Measurements from ENCODE around the gene MYL6.
"Not testable (repeated sequence)": the region's sequence is repeated elsewhere in the genome, so short reads cannot be mapped to it uniquely, and the experiment has no call there.

Gene MYL6

GRCh38 chr12:56158029-56158925 lies at the start of gene MYL6:
MYL6 (plus strand) TSS chr12:56158359; CDS start chr12:56158402, 43 bp downstream.
- DNase-seq, result peak; percentile 94

- DNase-seq, result no peak
Measured at GRCh38 chr12:56110571-56110970, 47.6 kb upstream of the MYL6 start.

- DNase-seq, result no peak
Measured at GRCh38 chr12:56114084-56114483, 44.1 kb upstream of the MYL6 start.

DNA sequence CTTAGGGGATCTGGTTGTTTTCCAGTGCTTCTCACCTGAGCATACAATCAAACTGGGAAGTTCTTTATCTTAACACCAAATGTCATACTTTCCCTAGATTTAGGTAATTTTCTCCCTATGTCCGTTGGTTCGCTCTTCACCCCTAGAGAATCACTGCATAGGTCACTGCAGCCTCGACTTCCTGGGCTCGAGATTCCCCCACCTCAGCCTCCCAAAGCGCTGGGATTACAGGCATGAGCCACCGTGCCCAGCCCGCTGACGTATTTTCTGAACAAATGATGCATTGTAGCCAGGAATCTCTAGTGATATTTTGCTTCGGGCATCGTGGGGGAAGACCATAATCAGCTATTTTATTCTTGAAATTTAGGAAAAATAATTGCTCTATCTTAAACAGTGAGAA lies 42.8 kb upstream of the MYL6 start:
- DNase-seq, result no peak

DNA sequence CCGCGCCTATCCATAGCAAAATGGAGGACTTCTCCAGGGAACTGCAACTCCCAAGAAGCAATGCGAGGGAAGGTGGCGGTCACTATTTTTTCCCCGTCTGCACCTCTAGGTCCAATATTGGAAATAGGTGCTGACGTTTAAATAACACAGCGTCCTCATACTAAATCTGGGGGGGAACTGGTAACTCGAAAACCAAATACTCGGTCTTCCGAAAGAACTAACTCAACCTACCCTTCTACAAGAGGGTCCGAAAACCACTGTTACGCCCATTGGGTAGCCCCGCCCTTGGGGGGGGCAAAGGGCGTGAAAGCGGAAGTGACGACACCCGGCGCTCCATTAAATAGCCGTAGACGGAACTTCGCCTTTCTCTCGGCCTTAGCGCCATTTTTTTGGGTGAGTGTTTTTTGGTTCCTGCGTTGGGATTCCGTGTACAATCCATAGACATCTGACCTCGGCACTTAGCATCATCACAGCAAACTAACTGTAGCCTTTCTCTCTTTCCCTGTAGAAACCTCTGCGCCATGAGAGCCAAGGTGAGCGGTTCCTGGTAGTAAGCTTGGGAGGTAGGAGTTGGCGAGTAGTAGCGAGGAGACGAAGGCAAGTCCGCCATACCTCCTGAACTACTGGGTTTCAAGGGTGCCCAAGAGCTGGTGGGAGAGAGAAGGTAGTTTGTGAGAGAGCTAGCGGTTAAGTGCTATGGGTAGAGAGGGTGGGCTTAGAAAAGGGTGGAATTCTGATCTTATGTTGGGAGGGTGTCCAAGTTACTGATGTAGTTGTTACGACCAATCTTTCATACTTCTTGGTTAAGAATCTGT lies 41.7 kb upstream of the MYL6 start, which contains the start of gene RPL41:
RPL41 (plus strand) TSS at position 367 of the 815 bp plus-strand sequence.
- peak; percentile 90 for DNase-seq

DNA sequence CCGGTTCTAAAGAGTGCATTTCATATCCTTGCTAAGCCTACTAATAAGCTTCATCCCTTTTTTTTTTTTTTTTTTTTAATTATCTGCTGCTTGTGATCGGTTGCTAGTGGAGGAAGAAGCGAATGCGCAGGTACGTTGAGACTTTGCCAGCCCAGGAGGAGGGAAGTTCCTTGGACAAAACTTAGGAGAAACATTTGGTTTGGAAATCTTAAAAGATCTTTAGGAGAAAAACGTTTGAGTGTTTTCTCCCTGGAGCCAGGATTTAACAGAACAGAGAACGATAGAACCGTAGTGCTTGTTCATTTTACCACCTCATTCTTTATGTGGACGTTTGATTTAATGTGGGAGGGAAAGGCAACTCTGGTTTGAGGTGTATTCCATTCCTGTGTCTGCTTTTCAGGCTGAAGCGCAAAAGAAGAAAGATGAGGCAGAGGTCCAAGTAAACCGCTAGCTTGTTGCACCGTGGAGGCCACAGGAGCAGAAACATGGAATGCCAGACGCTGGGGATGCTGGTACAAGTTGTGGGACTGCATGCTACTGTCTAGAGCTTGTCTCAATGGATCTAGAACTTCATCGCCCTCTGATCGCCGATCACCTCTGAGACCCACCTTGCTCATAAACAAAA lies 41.0 kb upstream of the MYL6 start:
- not testable (repeated sequence) for DNase-seq

DNA sequence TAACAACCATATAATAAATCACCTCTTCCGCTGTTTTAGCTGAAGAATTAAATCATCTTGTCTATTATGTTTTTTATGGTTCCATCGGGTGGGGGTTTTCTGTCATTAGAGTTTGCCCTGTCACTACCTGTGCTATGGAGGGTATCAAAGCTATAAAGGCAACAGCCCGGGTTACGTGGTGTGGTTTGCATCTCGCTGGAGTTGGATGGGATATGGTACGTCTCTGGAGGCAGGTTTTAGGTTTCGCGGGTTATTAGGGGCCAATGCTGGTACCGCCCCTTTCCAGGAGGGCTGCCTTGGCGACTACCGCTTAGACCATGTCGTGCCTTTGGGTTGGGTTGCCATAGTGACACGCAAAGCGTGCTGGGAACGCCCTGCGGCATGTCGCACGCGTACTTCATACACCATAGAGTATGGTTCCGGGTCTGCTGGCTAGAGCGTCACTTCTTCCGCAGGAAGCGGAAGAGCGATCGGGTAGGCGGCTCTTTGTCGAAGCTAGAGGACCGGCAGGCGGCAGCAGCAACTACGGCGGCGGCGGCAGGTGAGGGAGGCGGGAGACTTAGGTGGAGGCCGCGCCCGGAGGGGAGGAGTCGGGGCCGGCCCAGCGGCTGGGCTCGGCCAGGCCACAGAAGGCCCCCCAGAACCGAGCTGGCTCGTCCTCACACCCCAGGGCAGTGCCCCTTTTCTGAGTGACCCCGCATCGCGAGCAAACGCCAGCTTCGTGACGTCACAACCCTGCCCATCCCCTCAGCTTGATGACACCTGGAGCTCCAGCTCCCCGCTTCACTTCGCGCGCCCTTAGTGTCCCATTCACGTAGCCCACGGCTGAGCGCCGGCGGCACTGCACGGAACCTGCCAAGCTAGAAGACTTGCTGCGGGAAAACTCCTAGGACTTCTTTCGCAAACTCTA lies 40.1 kb upstream of the MYL6 start, which contains the start of gene ZC3H10:
ZC3H10 (plus strand) TSS at position 489 of the 910 bp plus-strand sequence. CDS start 2,297 bp downstream, outside the sequence.
- DNase-seq, result peak; percentile 99

DNA sequence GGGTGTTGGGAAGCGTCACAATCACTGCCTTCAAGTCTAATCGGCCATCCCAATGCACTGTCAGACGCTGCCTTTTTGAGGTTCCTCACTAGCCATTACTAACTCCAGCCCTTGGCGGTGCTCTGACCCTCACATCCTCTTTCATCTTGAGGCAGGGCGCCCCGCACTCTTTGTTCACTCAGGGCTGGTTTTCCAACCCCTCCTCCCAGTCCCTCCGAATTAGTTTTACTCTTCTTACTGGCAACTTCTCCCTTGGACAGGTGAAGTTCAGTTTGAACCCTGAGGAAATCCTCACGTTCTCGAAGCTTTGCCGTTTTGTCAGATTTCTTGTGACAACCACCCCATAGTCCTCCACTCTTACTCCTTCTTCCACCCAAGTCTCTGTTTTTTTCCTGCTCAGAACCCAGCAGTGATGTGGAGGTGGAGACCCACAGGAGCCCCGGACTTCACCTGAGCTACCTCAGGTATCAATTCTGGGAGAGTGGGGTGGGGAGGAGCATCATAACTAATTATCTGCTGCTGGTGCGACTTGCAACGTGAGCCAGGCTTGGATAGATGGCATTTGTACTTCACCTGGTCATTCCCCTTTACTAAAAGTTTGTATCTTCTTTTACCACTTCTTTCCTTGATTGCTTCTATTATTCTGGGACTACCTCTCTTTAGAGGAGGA lies 39.3 kb upstream of the MYL6 start:
- no peak for DNase-seq

DNA sequence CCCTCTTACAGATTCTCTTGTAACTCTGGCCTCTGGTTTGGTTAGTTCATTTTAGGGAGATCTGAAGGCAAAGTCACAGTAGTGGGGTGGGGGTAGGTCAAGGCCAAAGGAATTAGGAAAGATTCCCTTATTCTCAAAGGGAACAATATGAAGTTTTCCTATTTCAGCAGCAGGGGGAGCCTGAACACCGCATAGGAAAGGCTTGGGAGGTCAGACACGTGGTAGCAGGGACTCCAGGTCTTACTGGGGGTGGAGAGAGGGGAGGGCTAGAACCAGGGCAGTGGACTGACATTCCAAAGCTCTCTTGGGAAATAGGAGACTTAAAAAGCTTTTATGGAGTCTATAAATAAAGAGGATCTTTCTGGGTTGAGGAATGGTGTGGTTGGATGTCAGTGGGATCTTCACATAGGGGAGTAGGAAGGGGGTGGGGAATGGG lies 38.8 kb upstream of the MYL6 start:
- peak; percentile 80 for DNase-seq

- no peak for DNase-seq
Measured at GRCh38 chr12:56120158-56120846, 37.9 kb upstream of the MYL6 start.

DNA sequence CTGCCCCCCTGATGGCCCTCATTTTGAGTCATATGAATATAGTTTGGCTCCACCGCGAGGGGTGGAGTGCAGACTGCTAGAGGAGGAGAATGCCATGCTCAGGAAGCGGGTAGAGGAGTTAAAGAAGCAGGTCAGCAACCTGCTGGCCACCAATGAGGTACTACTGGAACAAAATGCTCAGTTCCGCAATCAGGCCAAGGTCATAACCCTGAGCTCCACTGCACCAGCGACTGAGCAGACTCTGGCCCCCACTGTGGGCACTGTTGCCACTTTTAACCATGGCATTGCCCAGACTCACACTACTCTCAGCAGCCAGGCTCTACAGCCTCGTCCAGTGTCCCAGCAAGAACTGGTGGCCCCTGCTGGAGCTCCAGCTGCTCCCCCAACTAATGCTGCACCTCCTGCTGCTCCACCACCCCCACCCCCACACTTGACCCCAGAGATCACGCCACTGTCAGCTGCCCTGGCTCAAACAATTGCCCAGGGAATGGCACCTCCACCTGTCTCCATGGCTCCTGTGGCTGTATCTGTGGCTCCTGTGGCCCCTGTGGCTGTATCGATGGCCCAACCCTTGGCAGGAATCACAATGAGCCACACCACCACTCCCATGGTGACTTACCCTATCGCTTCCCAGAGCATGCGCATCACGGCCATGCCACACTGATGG lies 36.8 kb upstream of the MYL6 start:
- DNase-seq, result no peak

- DNase-seq, result peak; percentile 75
Measured at GRCh38 chr12:56122637-56123036, 35.5 kb upstream of the MYL6 start.

DNA sequence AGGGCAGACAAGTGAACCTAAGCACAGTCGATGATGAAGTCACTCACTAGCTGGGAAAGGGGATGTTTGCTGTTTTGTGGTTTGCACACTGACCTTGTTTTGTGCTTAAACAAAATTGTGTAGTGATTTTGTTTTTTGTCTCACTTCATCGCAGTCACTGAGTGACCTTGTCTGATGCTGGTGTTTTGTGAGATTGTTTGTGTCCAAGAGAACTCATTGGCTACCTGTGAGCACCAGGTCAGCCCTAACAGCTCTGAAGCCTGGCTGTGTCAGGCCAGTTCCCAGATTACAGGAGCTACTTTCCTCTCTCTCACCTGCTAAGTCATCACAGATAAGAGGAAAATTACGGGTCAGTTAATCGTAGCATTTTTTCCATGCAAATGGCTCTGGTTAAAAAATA lies 34.0 kb upstream of the MYL6 start:
- no peak for DNase-seq

GRCh38 chr12:56126732-56127239 lies 31.4 kb upstream of the MYL6 start:
- no peak for DNase-seq

DNA sequence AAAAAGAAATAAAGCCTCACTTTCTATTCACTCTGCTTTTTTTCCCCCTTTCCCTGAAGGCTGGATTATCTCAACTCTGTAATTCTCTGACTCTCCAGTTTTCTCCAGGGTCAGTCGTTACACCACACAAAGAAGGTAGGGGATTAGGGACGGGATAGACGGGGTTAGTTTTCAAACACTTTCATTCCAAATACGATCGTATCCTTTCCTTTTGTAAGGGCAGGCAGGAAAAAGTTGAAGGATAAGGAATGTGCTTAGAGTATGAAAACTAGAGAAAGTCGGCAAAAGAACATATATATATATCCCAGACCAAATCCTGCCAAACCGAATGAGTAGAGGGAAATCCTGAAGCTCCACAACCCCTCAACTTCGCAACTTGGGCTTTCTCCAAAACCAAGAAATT lies 30.7 kb upstream of the MYL6 start:
- DNase-seq, result no peak

GRCh38 chr12:56127888-56128669 lies 30.1 kb upstream of the MYL6 start, which contains the start of gene ESYT1:
ESYT1 (plus strand) TSS chr12:56128267; CDS start chr12:56128320, 53 bp downstream.
- DNase-seq, result peak; percentile 99

DNA sequence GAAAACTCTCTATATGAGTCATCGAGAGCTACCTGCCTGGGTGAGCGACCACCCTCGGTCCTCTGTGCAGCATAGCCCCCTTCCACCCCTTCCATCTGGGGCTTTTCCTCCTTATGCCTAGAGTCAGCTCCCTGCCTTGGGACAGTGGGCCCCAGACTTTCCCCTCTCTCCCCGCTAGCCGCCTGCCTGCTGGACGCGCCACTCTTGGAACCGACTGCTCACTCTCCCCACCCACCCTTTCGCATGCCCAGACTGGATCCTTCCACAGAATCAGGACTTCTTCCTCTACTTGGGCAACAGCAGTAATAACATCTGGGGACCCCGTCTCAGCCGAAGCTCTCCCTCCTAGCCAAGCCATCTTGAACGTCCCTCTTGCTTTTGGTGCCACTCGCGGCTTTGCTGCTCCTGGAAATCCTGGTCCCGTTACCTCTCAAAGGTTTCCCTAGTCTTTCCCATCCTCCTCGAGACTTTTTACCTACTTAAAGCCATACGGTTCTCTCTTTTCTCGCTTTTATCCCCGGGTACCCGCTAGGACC lies 29.4 kb upstream of the MYL6 start:
- no peak for DNase-seq

GRCh38 chr12:56129206-56129941 lies 28.8 kb upstream of the MYL6 start:
- no peak for DNase-seq
